ENCODE data around the gene SOAT2.
"Not testable (repeated sequence)": the region's sequence is repeated elsewhere in the genome, so short reads cannot be mapped to it uniquely, and the experiment has no call there.

Gene SOAT2

DNA sequence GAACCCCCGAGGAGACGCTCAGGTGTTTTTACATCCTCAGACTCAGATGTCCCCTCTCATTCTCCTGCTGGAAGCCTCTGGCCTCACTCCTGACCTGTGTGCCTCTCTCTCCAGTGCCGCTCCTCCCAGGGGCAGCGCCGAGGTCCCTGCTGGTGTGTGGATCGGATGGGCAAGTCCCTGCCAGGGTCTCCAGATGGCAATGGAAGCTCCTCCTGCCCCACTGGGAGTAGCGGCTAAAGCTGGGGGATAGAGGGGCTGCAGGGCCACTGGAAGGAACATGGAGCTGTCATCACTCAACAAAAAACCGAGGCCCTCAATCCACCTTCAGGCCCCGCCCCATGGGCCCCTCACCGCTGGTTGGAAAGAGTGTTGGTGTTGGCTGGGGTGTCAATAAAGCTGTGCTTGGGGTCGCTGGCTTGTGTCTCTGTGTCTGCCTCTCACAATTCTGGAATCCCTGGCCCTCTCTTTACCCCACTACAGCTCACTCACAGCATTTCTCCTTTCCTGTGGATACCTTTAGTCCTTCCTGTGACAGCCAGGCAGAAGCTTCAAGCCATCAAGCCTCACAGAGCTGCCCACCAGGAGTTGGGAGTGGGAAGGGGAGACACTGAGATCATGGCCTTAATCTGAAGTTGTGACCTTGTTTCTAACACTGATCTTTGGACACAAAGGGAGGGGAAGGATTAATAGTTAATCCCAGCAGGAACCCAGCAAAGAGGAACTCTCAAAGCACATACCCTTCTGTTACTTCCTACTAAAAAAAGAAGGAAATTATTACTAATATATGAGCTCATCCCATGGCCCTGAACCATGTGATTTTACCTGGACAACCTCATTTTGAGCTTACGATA lies 1.1 kb upstream of the SOAT2 start:
- no peak for DNase-seq

DNA sequence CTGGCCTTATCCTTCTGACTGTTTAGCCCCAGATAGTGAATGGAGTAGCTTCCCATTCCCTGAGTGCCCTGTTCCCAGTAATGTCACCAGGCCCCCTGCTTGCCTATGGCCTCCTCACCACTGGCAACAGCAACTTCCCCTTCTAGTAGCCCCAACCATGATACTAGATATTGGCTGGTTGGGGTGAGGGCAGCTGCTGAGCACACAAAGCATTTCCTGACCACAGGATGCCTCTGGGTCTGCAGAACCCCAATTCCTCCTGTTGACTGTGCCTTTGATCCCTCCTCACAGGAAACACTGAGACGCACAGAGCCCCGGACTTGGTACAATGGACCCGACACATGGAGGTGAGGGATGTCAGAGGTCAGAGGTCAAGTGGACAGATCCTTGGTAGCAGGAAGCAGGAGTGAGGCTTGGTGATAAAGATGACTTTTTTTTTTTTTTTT lies 597 bp downstream of the SOAT2 start:
- no peak for DNase-seq

DNA sequence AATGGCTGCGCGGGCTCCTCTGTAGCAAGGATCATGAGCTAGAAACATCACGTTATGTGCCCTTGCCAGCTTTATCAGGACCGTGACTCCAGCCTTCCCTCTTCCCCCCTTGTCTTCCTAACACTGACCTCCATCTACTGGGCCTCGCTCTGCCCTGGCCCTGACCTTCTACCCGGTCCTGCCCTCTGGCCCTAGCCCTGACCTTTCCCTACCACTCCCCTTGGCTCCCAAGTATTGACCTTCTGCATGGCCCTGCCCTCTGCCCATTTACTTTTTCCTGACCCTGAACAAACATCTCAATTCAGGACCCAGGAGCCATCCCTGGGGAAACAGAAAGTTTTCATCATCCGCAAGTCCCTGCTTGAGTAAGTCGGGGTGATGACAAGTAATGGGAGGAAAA lies 2.0 kb downstream of the SOAT2 start:
- no peak for DNase-seq

DNA sequence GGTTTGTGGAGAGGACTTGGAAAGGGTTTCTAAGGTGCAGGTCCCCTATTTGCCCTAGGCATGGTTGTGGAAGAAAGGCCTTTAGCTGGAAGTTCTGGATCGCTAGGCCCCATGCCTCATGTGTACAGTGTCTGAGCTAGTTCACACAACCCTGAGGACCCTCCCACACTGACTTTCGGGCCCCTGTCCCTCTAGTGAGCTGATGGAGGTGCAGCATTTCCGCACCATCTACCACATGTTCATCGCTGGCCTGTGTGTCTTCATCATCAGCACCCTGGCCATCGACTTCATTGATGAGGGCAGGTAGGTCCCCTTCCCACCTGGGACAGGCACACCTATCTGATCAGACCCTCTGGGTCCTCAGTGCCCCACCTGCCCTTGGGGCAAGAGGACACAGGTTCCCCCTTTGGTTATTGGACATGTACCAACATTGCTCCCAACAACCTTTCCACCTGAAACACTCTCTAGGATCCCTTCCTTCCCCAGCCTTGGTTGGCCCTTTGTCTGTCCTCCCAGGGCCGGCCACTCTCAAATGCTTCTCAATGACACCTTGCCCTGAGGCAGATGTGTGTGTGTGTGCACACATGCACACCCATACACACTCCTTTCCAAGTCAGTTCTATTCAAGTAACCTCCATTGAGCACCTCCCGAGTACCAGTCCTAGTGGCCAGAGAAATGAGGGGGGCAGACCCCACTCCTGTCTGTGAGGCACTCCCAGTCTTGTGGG lies 2.6 kb downstream of the SOAT2 start:
- no peak for DNase-seq

DNA sequence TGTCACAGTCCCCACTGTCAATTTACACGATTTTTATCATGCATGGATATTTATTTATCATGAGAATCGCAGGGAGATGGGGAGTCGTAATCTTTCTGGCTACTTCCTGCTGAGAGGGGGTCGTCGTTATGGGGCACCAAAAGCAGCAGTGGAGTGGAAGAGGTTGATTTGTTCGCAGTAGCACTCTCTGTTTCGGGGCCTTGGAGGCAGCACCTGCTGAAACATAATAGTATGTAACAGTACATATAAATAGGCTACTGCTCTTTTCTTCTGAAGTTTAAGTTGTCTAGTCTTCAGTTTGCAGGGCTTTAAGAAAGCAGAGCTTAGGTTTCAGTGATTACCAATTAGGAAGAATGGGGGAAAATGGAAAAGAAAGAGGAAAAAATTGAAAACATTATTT lies 3.8 kb downstream of the SOAT2 start:
- DNase-seq, result no peak

DNA sequence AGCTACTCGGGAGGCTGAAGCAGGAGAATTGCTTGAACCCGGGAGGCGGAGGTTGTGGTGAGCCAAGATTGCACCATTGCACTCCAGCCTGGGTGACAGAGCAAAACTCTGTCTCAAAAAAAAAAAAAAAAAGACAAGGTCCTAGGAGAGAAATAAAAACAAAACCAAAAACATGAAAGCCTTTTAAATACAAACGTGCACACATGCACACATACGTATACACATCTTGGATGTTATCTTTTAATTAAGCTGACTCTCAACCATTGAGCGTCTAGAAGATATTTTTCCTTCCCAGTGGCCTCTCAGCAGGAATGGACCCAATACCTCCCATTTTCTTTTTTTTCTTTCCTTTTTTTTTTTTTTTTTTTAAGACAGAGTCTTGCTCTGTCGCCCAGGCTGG lies 9.1 kb downstream of the SOAT2 start:
- DNase-seq, result not testable (repeated sequence)

DNA sequence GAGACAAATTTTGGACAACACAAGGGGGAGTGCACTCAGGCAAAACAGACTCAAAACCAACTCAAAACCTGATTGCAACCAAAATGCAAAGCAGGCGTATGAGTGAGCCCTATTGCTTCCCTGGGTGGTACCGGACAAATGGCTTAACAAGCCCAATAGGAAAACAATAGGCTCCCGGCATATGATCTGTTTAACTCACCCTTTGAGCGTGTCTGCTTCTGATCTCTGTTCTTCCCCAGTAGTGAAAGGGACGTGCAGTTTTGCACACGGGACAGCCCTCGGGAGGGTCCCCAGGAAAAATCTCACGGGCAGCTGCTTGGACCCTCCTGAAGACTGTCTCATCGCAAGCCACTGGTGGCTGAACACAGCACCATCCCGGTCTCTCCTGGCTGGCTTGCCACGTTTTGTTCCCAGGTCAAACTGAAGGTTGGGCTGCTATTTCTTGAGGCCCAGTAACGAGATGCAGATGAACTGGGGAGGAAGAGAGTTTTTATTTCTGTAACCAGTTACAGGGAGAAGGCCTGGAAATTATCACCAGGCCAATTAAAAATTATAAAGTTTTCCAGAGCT lies 9.9 kb downstream of the SOAT2 start:
- DNase-seq, result no peak

DNA sequence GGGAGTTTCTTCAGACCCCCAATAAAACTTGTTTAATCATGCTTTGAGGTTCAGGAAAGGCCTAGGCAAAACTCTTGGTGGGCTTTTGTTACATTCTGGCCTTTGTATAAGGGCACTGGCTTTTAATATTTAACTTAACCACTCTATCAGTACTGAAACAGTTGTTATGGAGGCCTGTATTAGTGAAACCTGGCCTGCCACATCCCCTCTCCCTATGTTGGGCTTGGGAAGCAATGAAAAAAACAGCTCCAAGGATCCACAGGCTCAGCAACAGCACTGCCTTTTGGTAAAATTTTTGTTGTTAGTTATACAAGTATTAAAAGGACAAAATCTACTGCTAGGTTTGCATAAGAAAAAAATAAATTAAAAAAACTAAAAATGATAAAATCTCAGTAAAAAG lies 10.7 kb downstream of the SOAT2 start:
- DNase-seq, result no peak

DNA sequence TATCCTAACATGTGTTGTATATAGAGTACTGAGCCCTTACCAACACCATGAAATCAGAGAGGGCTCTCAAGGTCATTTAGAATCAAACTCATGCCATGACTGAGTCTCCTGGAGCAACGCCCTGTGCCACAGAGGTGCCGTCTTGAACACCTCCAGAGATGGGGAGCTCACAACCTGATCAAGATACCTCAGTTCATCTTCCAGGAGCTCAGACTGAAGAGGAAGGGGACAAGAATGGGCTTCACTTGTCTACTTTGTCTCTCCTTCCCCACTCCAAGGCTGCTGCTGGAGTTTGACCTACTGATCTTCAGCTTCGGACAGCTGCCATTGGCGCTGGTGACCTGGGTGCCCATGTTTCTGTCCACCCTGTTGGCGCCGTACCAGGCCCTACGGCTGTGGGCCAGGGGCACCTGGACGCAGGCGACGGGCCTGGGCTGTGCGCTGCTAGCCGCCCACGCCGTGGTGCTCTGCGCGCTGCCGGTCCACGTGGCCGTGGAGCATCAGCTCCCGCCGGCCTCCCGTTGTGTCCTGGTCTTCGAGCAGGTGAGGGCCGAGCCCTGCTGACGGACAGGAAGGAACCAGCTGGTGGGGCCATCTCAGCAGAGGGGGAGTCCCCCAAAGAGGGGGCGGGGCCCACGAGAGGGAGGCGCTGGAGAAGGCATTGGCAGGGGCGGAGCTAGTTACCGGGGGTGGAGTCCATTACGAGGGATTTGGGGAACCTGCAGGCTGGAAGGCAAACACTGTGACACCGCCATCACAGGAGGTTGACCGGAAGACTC lies 12.0 kb downstream of the SOAT2 start:
- no peak for DNase-seq

DNA sequence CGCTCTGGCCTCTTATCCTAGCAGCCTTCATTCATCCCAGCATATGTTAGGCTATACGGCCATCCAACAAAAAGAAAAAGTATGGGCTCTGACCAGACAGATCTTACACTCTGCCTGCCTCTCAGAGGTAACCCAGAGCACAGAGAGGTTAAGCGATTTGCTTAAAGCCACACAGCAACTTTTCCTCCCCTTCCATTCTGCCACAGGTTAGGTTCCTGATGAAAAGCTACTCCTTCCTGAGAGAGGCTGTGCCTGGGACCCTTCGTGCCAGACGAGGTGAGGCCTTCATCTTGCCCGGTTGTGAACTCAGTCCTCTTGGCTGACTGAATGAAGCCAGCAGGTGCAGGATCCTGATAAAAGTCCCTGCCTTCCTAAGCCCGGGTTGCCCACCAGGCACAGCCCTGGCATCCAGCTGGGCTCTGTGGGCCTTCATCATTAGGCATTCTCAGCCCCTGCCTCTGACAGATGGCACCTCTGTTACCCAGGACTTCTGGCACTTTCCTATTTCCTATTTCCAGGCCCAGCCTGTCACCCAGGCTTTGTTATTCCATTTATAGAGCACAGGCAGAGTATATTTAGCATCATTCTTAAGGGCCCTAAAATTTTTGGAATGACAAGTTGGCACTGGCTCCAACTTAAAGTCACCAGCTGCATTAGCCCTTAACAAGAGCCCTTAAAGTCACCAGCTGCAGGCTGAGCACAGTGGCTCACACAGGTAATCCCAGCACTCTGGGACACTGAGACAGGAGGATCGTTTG lies 12.8 kb downstream of the SOAT2 start:
- DNase-seq, result no peak

DNA sequence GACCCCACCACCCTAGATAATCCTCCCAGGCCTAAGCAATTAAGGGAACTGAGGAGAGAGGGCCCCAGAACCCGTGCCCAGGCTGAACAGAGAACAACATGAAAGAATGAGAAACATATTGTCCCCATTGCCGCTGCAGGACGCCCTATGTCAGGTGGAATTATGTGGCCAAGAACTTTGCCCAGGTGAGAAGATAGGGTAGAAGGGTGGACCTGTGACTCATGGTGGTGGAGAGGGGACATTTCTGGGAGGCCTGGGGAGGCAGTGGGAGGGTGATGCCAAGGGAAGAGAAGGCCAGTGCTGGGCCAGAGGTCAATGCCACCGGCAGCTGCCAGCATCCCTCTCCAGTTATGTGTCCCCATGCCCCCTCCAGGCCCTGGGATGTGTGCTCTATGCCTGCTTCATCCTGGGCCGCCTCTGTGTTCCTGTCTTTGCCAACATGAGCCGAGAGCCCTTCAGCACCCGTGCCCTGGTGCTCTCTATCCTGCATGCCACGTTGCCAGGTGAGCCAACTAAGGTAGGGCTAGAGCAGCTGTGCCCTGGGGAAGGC lies 15.5 kb downstream of the SOAT2 start:
- no peak for DNase-seq

DNA sequence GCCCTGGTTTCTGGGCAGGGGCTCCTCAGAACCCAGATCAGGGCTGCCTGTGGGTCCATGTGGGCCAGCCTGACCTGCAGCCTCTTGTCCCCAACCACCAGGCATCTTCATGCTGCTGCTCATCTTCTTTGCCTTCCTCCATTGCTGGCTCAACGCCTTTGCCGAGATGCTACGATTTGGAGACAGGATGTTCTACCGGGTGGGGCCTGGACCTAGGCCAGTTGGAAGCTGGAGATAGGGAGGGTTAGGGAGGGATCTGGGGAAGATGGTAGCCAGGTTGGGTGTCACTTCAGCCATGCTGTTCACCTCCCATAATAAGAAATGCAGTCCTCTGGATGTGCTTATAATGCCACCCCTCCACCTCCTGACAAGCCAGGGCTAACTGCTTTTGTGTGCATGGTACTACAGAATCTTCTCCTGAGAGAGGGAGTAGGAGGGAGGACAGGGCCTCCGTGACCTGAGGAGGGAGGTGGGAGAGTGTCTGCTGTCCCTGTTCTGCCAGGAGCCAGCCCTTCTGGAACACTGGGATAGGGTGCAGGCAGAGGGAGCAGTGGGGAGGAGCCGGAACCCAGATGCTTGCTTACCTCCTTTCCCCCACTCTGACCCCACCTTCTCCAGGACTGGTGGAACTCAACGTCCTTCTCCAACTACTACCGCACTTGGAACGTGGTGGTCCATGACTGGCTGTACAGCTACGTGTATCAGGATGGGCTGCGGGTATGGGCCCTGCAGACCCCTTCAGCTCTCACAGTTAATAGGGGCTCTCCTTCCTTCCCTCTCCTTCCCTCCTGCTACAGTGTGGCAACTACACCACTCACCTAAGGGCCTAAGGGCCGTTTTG lies 17.6 kb downstream of the SOAT2 start:
- DNase-seq, result no peak

DNA sequence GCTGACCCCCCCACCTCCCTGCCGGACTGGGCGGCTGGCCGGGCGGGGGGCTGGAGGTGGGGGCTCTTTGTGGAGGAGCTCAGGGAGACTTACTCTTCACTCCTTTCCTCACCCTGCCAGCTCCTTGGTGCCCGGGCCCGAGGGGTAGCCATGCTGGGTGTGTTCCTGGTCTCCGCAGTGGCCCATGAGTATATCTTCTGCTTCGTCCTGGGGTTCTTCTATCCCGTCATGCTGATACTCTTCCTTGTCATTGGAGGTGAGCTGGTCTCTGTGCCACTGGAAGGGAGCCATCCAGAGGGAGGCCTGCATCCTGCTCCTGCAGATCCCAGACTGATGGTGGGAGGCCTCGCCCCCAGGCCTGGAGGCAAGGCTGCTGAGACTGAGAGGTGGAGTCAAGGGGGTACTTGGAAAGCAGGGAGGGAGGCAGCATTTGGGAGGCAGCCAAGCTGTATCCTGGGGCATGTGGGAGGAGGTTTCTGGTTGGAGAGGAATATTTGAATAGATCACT lies 19.7 kb downstream of the SOAT2 start:
- no peak for DNase-seq

DNA sequence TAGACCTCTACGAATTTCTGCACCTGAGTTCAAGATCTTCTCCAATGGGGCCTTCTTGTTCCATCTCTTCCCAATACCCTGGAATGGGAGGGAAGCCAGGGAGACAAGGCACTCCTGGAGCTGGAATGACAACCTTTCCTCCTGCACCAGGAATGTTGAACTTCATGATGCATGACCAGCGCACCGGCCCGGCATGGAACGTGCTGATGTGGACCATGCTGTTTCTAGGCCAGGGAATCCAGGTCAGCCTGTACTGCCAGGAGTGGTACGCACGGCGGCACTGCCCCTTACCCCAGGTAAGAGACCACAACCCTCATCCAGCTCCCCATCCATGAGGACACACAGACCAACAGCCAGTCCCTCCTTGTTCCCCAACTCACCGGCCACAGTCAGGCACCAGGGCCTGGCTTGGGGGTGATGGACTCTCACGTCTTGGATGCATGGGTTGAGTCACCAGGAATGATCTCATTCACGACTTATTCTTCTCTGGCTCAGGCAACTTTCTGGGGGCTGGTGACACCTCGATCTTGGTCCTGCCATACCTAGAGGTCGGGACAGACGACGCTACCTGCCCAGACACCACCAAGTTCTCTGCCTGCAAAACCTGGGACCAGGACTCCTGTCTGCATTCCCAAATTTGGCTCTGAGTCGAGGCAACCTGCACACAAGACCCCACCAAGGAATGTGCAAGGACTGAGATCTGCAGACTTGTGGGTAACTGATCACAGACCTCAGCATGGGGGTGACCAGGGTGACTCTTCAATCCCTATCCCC lies 20.5 kb downstream of the SOAT2 start:
- DNase-seq, result no peak

DNA sequence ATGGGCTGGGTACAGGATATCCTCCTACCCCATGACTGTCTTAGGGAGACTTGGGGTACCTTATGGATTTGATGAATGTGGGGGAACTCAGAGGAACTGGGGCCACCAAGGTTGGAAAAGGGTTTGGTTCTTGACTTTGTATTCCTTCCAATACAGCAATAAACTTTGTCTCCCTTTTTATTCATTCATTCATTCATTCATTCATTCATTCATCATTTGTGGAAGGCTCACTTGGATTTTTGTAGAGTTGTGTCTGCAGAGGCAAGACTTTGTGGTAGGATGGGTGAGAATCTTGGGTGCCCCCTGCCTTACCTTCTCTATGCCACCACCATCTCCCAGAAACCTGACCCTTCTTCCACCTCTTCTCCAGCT lies 21.1 kb downstream of the SOAT2 start:
- DNase-seq, result no peak

DNA sequence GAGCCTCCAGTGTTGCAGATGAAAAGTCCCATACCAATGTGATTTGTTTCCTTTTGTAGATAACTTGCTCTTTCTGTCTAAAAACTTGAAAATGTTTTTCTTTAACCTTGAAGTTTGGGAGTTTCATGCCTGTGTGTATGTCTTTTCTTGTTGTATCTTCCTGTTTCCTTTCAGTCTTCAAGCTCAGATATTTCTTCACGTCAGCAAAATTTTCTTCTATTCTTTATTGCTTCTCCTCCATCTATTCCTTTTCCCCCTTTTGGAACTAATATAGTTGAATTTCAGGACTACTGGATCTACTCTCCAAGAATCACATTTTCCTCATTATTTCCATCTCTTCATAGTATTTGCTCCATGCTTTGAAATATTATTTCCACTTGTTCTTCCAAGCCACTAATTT lies 23.9 kb downstream of the SOAT2 start:
- DNase-seq, result no peak

DNA sequence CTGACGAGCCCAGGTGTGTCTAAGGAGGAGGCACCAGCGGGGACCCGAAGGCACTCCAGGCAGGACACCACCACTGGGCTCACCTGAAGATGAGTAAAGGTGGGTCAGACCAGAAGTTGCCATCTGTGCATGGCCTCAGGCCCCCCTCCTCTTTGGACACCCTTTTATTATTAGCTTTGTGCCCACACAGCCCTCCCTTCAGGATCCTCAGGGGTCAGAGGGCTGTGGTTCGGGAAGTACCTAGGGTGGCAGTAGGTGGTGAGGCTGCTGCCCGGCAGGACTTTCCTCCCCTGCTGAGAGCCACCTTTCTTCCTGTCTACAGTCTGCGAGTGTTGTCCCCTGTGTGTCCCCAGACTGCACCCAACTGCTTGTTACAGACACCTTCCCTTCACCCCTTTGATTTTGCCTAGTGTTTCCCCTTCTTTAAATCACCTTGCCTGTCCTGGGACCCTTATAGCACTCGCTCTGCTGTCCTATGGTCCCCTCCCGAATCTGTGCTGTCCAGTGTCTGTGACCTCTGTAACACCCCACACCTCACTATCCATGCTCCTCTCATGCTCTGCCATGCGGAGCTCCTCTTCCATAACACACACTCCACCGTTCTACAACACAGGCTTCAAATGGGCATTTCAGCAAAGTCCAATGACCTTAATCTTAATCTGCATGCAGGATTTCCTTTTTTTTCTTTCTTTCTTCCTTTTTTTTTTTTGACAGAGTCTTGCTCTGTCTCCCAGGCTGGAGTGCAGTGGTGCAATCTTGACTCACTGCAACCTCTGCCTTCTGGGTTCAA lies 25.7 kb downstream of the SOAT2 start:
- no peak for DNase-seq

DNA sequence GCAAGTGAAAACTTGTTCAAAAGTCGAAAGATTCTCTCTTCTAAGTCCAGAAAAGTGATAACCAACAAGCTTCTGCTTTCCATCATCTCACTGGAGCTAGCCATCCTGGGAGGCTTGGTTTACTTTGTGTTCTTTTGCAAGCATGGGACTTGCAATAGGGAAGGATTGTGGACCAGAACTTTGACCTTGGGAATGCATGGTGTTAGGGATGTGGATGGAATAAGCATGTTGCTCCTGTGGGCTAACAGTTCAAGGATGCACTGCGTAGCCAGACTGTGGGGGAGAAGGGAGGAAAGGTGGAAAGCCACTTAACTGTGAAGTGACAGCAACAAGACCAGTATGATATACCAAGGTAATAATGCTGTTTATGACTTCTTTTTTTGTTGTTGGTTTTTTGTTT lies 28.6 kb downstream of the SOAT2 start:
- DNase-seq, result no peak
